Hepatocyte (in vitro differentiated cells): ENCODE results near the gene TEAD1. TPM values are rescaled to one million over a fixed set of nuclear protein-coding genes. Genes with fewer than 3 reads are reported as not detected.
A peak's percentile ranks its signal among the peaks of the same experiment; 100 is the strongest.

Experiments
- DNase-seq: peaks from one replicate; pipeline ENCODE4 v3.0.0-alpha.2; 2016; ENCODE audit warnings: low spot score
- H2AFZ ChIP-seq: fragments of 200-600 bp; sonication (generic); 2 replicates; pipeline ENCODE4 v1.6.0; 2016; ENCODE audit warnings: antibody characterized with exemption, mild to moderate bottlenecking
- H3K27ac ChIP-seq: fragments of 200-600 bp; sonication (generic); 2 replicates; pipeline ENCODE4 v1.5.1; 2016; ENCODE audit warnings: mild to moderate bottlenecking
- H3K27me3 ChIP-seq: fragments of 200-600 bp; sonication (generic); 2 replicates; pipeline ENCODE4 v1.6.1; 2016
- H3K36me3 ChIP-seq: fragments of 200-600 bp; sonication (generic); replicated peaks from 2 replicates; pipeline ENCODE4 v1.5.1; 2016; ENCODE audit warnings: low read depth; ENCODE audit not compliant: insufficient read depth
- H3K4me1 ChIP-seq: fragments of 200-600 bp; sonication (generic); 2 replicates; pipeline ENCODE4 v1.5.1; 2016; ENCODE audit warnings: mild to moderate bottlenecking, moderate library complexity; ENCODE audit not compliant: insufficient read depth
- H3K4me2 ChIP-seq: fragments of 200-600 bp; sonication (generic); 2 replicates; pipeline ENCODE4 v1.6.0; 2016
- H3K4me3 ChIP-seq: fragments of 200-600 bp; sonication (generic); 2 replicates; pipeline ENCODE4 v1.5.1; 2016; ENCODE audit warnings: mild to moderate bottlenecking
- H3K79me2 ChIP-seq: fragments of 200-600 bp; sonication (generic); 2 replicates; pipeline ENCODE4 v1.6.0; 2017; ENCODE audit warnings: mild to moderate bottlenecking
- H3K9me2 ChIP-seq: fragments of 200-600 bp; sonication (generic); replicated peaks from 2 replicates; pipeline ENCODE4 v1.6.0; 2017; ENCODE audit warnings: mild to moderate bottlenecking; ENCODE audit not compliant: insufficient read depth
- H3K9me3 ChIP-seq: fragments of 200-600 bp; sonication (generic); 2 replicates; pipeline ENCODE4 v1.5.1; 2016; ENCODE audit warnings: low read depth, mild to moderate bottlenecking
- H4K20me1 ChIP-seq: fragments of 200-600 bp; sonication (generic); 2 replicates; pipeline ENCODE4 v1.6.0; 2016; ENCODE audit warnings: mild to moderate bottlenecking; ENCODE audit not compliant: insufficient read depth, poor library complexity, severe bottlenecking
- EZH2 ChIP-seq: fragments of 200-600 bp; sonication (generic); IDR thresholded peaks from 2 replicates; pipeline ENCODE4 v1.6.1; 2016; ENCODE audit warnings: antibody characterized with exemption, mild to moderate bottlenecking, borderline replicate concordance
- EZH2phosphoT487 ChIP-seq: fragments of 200-600 bp; sonication (generic); IDR thresholded peaks from one replicate; pipeline ENCODE4 v1.6.1; 2018; ENCODE audit warnings: antibody characterized with exemption, mild to moderate bottlenecking, low read depth, moderate library complexity; ENCODE audit not compliant: unreplicated experiment, severe bottlenecking
- WGBS: methylation state at CpG from one replicate; pipeline ENCODE4 v1.1.6; 2016; ENCODE audit warnings: low lambda C conversion rate; ENCODE audit errors: missing lambda C conversion rate; 5-methylcytosine and 5-hydroxymethylcytosine counted together
- polyA plus RNA-seq: library from polyadenylated mRNA; unstranded; fragments of >200 nt; fragmentation: Nextera tagmentation; extraction: Ambion mirVana; gene quantifications from 2 replicates; pipeline ENCODE4 v1.2.1, GENCODE V29; 2016
- total RNA-seq: library from RNA; depleted of rRNA; stranded (reverse); fragments of >200 nt; gene quantifications from 2 replicates; pipeline ENCODE4 v1.2.3, GENCODE V29; 2014
- TF ChIP-seq, protein P1 (sequence below): fragments of 200-600 bp; sonication (generic); IDR thresholded peaks from 2 replicates; pipeline ENCODE4 v1.5.1; 2016; ENCODE audit warnings: antibody characterized with exemption, mild to moderate bottlenecking; ENCODE audit not compliant: poor library complexity

The TEAD1 gene
- total and polyA plus RNA-seq, 2 experiments from 2014 or later: 37.2 to 82.2 TPM

DNA sequence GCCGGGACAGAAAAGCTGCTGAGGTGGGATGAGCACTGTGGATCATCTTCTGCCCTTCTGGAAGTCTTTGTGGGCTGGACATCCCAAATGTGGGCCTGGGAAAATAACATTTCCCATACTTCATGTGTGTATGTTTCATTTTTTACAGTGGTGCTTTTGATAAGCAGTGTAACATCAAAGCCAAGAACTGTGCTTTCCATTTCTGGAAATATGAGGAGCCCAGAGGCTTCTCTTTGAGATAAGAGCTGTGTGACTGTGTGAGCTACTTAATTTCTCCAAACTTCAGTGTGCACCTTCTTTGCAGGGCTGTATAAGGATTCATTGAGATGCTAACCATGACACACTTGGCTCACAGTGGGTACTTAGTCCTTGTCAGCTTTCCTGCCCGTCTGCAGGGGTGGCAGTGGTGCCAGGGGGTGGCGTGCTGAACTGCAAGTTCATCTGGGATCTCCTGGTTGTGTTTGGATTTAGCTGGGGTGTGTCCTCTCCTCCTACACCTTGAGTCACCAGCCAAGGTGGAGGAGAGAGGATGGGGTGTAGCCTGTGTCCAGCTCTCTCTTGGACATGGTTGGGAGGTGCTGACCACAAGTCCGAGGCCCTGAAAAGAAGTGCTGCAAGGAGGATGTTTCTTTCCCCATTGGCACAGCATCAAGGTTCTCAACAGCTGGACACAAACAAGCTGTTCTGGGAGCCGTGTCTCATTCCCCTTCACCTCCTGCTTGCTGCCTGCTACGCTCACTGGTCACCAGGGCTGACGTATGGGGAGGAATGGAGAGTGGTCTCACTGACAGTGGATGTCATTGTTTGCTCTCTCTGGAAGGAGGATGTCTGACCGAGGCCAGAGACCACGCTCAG is 139.4 kb downstream of the TEAD1 start:
- no peak for DNase-seq
- Histone ChIP-seq H3K4me3 (no peak overlapping the region), H2AFZ (no peak overlapping the region), H3K9me2 (no peaks in the 10 kb centered on the region), H4K20me1 (peaks cover 5% of the 10 kb centered on the region), H3K4me2 (peak overlapping the region; percentile 69), H3K4me1 (peaks cover 42% of the 10 kb centered on the region), H3K9me3 (no peaks in the 10 kb centered on the region), H3K27me3 (no peaks in the 10 kb centered on the region), H3K79me2 (peaks cover 90% of the 10 kb centered on the region), H3K27ac (peak overlapping the region; percentile 92), H3K36me3 (no peaks in the 10 kb centered on the region)
- WGBS: 64% methylated on average over 9 of the region's 9 CpGs
- TF ChIP-seq EZH2phosphoT487 (no peak), EZH2 (no peak)
- TF ChIP-seq, protein P1, sequence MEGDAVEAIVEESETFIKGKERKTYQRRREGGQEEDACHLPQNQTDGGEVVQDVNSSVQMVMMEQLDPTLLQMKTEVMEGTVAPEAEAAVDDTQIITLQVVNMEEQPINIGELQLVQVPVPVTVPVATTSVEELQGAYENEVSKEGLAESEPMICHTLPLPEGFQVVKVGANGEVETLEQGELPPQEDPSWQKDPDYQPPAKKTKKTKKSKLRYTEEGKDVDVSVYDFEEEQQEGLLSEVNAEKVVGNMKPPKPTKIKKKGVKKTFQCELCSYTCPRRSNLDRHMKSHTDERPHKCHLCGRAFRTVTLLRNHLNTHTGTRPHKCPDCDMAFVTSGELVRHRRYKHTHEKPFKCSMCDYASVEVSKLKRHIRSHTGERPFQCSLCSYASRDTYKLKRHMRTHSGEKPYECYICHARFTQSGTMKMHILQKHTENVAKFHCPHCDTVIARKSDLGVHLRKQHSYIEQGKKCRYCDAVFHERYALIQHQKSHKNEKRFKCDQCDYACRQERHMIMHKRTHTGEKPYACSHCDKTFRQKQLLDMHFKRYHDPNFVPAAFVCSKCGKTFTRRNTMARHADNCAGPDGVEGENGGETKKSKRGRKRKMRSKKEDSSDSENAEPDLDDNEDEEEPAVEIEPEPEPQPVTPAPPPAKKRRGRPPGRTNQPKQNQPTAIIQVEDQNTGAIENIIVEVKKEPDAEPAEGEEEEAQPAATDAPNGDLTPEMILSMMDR: no peak

DNA sequence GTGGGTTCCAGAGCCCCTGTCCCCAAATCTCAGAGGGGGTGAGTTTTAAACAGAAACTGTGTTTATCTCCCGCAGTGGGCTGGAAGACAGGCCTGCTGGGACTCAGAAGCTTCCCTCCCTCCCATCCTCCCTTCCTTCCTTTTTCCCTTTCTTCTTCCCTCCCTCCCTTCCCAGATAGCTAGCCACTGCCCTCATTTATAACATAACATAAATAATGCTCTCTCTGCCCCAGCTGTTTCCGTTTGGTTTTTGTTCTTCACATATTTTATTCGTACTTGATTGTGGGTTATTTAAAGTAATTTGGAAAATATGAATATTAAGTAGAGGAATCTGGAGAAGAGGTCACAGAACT is 140.9 kb downstream of the TEAD1 start:
- H3K27ac ChIP-seq: peak overlapping the region; percentile 92

DNA sequence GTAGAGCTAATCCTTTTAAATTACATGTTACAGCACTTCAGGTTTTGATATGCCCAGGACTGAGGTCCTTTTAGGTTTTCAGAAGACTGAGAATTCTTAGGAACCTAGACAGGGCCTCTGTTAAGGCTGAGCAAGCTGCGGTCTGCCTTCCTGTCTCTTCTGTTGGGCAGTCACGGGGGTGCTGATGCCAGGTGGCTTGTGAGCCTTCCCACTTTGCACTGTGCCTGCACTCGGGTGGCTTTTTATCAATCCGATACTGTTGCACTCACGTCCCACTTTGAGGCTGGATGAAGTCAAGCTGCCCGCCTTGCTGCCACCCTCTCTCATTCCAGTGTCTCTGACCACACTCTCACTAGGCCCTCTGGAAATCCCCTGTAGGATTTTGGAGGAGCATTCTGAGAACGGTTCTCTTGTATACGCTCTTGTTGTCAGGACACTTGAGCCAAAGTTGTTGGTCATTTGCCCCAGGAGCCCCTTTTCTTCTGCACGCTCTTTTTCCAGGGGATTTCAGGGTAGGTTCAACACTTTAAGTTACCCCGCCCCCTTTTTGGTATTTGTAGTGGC is 141.8 kb downstream of the TEAD1 start:
- Histone ChIP-seq H3K27me3 (no peaks in the 10 kb centered on the region), H3K79me2 (peaks cover 90% of the 10 kb centered on the region), H3K4me1 (peaks cover 34% of the 10 kb centered on the region), H3K4me3 (no peak overlapping the region), H3K9me3 (no peaks in the 10 kb centered on the region), H3K27ac (peak overlapping the region; percentile 92), H3K9me2 (no peaks in the 10 kb centered on the region), H4K20me1 (peaks cover 5% of the 10 kb centered on the region), H3K36me3 (no peaks in the 10 kb centered on the region), H2AFZ (no peak overlapping the region), H3K4me2 (peak overlapping the region; percentile 69)
- no peak for DNase-seq
- TF ChIP-seq EZH2phosphoT487: no peak
- no peak for TF ChIP-seq EZH2
- TF ChIP-seq, protein P1: no peak
- WGBS: 79% methylated on average over 10 of the region's 10 CpGs

More for the DNA sequence above, 140.9 kb downstream of the TEAD1 start:
- Histone ChIP-seq H3K4me3 (no peak overlapping the region), H3K36me3 (no peaks in the 10 kb centered on the region), H3K9me2 (no peaks in the 10 kb centered on the region), H3K27me3 (no peaks in the 10 kb centered on the region), H4K20me1 (peaks cover 5% of the 10 kb centered on the region), H3K4me1 (peaks cover 34% of the 10 kb centered on the region), H3K9me3 (no peaks in the 10 kb centered on the region), H2AFZ (no peak overlapping the region), H3K79me2 (peaks cover 90% of the 10 kb centered on the region), H3K4me2 (peak overlapping the region; percentile 69)
- DNase-seq: no peak
- 25% methylated on average over 3 of the region's 3 CpGs for WGBS
- no peak for TF ChIP-seq EZH2phosphoT487

DNA sequence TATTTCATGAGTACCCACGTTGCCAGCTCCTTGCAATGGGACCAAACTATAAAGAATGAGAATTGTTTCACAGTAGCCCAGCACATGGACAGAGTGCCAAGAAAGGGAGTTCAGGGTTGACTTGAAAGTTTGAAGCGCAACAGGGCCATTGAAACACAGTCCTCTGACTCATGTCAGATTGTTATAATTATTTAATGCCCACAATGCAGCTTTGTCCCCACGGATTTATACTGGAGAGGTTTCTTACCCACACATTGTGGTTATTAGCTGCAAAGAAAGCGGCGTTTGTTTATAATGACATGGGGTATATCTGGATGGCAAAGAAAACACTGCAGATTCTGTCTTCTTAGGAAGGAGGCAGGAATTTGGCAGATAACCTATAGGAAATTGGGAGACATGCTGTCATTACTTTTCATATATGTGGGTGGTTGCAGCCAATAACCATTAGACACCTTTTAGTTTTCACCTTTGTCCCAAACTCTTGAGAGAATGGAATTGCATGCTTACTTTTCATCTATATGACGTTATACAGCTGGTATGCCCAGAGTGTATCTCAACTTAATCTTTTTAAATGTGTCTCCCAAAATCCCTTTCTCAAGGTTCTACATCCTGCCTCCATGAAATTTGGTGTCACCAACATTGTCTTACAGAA is 143.6 kb downstream of the TEAD1 start:
- Histone ChIP-seq H3K9me3 (no peaks in the 10 kb centered on the region), H3K4me2 (no peak overlapping the region), H3K9me2 (no peaks in the 10 kb centered on the region), H3K27ac (no peak overlapping the region), H3K27me3 (no peaks in the 10 kb centered on the region), H2AFZ (no peak overlapping the region), H3K4me1 (peaks cover 38% of the 10 kb centered on the region), H3K79me2 (peaks cover 87% of the 10 kb centered on the region), H4K20me1 (peaks cover 5% of the 10 kb centered on the region), H3K36me3 (no peaks in the 10 kb centered on the region), H3K4me3 (no peak overlapping the region)
- TF ChIP-seq, protein P1: no peak
- TF ChIP-seq EZH2phosphoT487 (no peak), EZH2 (no peak)
- DNase-seq: no peak
- WGBS: 84% methylated on average over 6 of the region's 6 CpGs
